ENCODE data around the gene GP9. TPM values are rescaled to one million over a fixed set of nuclear protein-coding genes. Genes with fewer than 3 reads are reported as not detected.

Gene GP9
- total RNA-seq, 1 donor from 2014 or later, result not detected

DNA sequence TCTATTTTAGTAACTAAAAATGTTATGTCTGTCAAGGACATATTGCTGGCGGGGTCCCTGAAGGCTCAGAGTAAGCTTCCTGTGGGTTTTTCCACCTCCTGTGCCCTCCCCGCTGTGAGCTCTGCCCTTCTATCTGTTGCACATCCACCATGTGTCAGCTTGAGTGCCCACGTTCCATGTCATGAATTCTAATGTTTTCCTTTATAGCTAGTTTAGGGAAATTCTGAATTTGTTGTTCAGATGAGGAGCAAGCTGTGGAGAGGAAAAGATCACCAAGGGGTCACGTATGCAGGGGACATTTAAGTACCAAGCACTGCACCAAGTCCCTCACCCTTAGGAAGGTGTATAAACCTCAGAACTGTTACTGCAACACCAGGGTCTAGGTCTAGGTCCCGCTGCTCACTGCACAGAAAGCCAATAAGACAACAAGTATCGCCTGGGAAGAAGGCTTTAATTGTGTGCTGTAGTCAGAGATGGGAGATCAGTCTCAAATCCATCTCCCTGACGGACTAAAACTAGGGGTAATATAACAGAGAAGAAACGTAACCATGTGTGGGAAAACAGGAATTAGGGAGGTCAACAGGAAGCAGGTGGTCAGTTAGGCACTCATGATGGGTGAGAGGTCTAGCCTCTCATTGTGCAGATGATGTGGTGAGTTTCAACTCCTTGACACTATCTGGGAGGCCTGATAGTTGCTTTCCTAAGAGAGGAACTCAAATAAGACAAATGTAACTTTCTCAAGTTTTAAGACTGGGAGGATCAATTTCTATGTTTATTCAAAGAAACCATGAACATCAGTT lies 9.7 kb downstream of the GP9 start:
- H3K36me3 Mint-ChIP-seq (ENCODE audit: insufficient read depth), result no peaks in the 10 kb centered on the region
- peaks cover 3% of the 10 kb centered on the region for H3K4me1 Mint-ChIP-seq (ENCODE audit: low read depth)
- DNase-seq (ENCODE audit: low spot score, unreplicated experiment), result no peak
- TF ChIP-seq, protein P1, sequence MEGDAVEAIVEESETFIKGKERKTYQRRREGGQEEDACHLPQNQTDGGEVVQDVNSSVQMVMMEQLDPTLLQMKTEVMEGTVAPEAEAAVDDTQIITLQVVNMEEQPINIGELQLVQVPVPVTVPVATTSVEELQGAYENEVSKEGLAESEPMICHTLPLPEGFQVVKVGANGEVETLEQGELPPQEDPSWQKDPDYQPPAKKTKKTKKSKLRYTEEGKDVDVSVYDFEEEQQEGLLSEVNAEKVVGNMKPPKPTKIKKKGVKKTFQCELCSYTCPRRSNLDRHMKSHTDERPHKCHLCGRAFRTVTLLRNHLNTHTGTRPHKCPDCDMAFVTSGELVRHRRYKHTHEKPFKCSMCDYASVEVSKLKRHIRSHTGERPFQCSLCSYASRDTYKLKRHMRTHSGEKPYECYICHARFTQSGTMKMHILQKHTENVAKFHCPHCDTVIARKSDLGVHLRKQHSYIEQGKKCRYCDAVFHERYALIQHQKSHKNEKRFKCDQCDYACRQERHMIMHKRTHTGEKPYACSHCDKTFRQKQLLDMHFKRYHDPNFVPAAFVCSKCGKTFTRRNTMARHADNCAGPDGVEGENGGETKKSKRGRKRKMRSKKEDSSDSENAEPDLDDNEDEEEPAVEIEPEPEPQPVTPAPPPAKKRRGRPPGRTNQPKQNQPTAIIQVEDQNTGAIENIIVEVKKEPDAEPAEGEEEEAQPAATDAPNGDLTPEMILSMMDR (IDR thresholded peaks at IDR 0.05; ENCODE audit: unreplicated experiment), result no peak
- peaks cover 3% of the 10 kb centered on the region for H3K27me3 Mint-ChIP-seq
- no peak overlapping the region for H3K27ac Mint-ChIP-seq
- H3K9me3 Mint-ChIP-seq (ENCODE audit: low read depth), result peaks cover 4% of the 10 kb centered on the region
- H3K4me3 Mint-ChIP-seq (ENCODE audit: low read depth), result no peak overlapping the region

DNA sequence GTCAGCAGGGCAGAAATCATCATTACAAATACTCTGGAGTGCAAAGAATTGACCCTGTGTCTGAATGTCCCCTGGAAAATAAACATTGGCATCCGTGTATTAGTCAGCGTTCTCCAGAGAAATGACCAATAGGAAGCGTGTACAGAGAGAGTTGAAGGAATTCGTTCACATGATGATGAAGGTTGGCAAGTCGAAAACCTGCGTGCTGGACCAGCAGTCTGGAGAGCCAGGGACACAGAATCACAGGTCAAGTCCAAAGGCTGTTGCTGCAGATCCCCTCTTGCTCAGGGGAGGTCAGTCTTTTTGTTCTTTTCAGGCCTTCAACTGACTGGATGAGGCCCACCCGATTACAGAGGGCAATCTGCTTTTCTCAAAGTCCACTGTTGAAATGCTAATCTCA lies 16.6 kb downstream of the GP9 start:
- H3K36me3 Mint-ChIP-seq (ENCODE audit: insufficient read depth), result no peaks in the 10 kb centered on the region
- no peaks in the 10 kb centered on the region for H3K9me3 Mint-ChIP-seq (ENCODE audit: low read depth)
- TF ChIP-seq, protein P1 (IDR thresholded peaks at IDR 0.05; ENCODE audit: unreplicated experiment), result no peak
- H3K27ac Mint-ChIP-seq, result no peak overlapping the region
- no peaks in the 10 kb centered on the region for H3K27me3 Mint-ChIP-seq
- H3K4me1 Mint-ChIP-seq (ENCODE audit: low read depth), result no peaks in the 10 kb centered on the region
- no peak overlapping the region for H3K4me3 Mint-ChIP-seq (ENCODE audit: low read depth)
- DNase-seq (ENCODE audit: low spot score, unreplicated experiment), result no peak

DNA sequence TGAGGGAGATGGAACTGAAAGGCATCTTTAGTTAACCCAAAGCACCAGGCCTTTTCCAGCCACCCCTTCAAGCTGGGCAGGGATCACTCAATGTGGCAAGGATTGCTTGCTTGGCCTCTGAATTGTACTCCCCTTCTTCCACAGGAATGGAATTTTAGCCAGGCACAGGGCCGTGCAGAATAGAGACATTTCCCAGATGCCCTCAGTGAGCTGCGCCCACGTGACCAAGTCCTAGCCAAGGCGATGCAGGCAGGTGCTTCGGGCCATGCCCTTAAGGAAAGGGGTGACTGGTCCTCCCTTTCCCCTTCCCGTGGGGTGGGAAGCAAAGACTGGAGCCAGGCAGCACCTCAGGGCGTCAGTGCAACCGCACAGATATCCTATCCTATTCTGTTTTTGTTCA lies 17.9 kb downstream of the GP9 start:
- DNase-seq (ENCODE audit: low spot score, unreplicated experiment), result no peak
- TF ChIP-seq, protein P1 (IDR thresholded peaks at IDR 0.05; ENCODE audit: unreplicated experiment), result no peak
- H3K27ac Mint-ChIP-seq, result no peak overlapping the region
- no peaks in the 10 kb centered on the region for H3K36me3 Mint-ChIP-seq (ENCODE audit: insufficient read depth)
- no peak overlapping the region for H3K4me3 Mint-ChIP-seq (ENCODE audit: low read depth)
- no peaks in the 10 kb centered on the region for H3K4me1 Mint-ChIP-seq (ENCODE audit: low read depth)
- H3K27me3 Mint-ChIP-seq, result no peaks in the 10 kb centered on the region
- H3K9me3 Mint-ChIP-seq (ENCODE audit: low read depth), result no peaks in the 10 kb centered on the region

DNA sequence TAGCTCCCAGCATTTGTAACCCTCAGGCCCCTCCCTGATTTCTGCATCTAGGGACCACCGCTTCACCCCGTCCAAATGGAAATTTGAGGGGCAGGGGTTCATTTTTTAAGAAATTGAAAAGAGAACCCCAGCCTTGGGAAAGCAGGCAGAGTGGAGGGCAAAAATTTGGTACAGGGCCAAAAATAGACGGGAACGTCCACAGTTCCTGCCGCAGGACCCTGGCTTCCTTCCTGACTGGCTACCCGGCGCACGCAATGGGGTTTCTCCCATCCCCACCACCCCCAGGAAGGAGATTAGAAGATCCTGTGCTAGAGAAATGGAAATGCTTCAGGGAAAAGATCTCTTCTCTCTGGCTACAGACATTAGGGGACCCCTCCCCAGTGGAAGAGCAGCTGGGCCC lies 20.9 kb downstream of the GP9 start:
- no peak overlapping the region for H3K4me3 Mint-ChIP-seq (ENCODE audit: low read depth)
- H3K36me3 Mint-ChIP-seq (ENCODE audit: insufficient read depth), result no peaks in the 10 kb centered on the region
- DNase-seq (ENCODE audit: low spot score, unreplicated experiment), result no peak
- H3K27me3 Mint-ChIP-seq, result no peaks in the 10 kb centered on the region
- TF ChIP-seq, protein P1 (IDR thresholded peaks at IDR 0.05; ENCODE audit: unreplicated experiment), result no peak
- H3K27ac Mint-ChIP-seq, result no peak overlapping the region
- H3K9me3 Mint-ChIP-seq (ENCODE audit: low read depth), result no peaks in the 10 kb centered on the region
- peaks cover 2% of the 10 kb centered on the region for H3K4me1 Mint-ChIP-seq (ENCODE audit: low read depth)

DNA sequence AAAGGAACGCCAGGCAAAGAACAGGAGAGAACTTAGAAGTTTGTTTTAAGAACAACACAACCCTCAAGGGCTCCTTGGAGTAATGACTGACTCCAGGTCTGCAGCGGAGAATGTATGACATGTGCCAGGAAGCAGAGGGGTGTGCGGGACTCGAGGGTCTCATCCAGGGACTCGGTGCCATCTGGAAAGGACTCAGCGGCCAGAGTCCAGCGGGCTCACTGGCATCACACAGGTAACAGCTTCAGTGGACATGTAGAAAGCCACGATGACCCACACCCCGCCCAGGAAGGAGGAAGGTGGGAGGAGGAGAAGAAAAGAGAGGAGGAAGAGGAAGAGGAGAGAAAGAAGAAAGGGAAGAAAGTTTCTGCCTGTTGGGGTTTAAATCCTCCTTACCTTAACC lies 21.4 kb downstream of the GP9 start:
- no peaks in the 10 kb centered on the region for H3K9me3 Mint-ChIP-seq (ENCODE audit: low read depth)
- no peak overlapping the region for H3K4me3 Mint-ChIP-seq (ENCODE audit: low read depth)
- TF ChIP-seq, protein P1 (IDR thresholded peaks at IDR 0.05; ENCODE audit: unreplicated experiment), result no peak
- no peak overlapping the region for H3K27ac Mint-ChIP-seq
- no peak for DNase-seq (ENCODE audit: low spot score, unreplicated experiment)
- no peaks in the 10 kb centered on the region for H3K36me3 Mint-ChIP-seq (ENCODE audit: insufficient read depth)
- H3K27me3 Mint-ChIP-seq, result no peaks in the 10 kb centered on the region
- H3K4me1 Mint-ChIP-seq (ENCODE audit: low read depth), result peaks cover 2% of the 10 kb centered on the region

All from progenitor cell of endocrine pancreas (in vitro differentiated cells).